Esophagus squamous epithelium (tissue), 5 donors: ENCODE data around the gene CCL2. TPM values are rescaled to one million over a fixed set of nuclear protein-coding genes. Genes with fewer than 3 reads are reported as not detected.

Experiments used
- DNase-seq: peaks from one replicate; lab custom pipeline; 2025; lab: John Stamatoyannopoulos, UW
- H3K27ac ChIP-seq, 4 donors: fragments of 200-600 bp; sonication (generic); one replicate each; pipeline ENCODE4 v1.5.1; 2016 to 2019; ENCODE audit warnings: mild to moderate bottlenecking in 1 of 4
- H3K27me3 ChIP-seq, 4 donors: fragments of 200-600 bp; sonication (generic); 1 replicate in 3 of 4; 2 replicates in 1 of 4; pipeline versions ENCODE4 v1.5.1 to v1.6.0; 2017 to 2021; ENCODE audit warnings: antibody characterized with exemption in 1 of 4
- H3K36me3 ChIP-seq, 3 donors: fragments of 200-600 bp; sonication (generic); one replicate each; pipeline ENCODE4 v1.5.1; 2016 to 2019
- H3K4me1 ChIP-seq, 3 donors: fragments of 200-600 bp; sonication (generic); one replicate each; pipeline ENCODE4 v1.5.1; 2017 to 2019
- H3K4me3 ChIP-seq, 4 donors: fragments of 200-600 bp; sonication (generic); 1 replicate in 3 of 4; 2 replicates in 1 of 4; pipeline ENCODE4 v1.5.1; 2016 to 2019; ENCODE audit warnings: mild to moderate bottlenecking in 2 of 4, moderate library complexity in 1 of 4
- H3K9me3 ChIP-seq, 3 donors: fragments of 200-600 bp; sonication (generic); one replicate each; pipeline ENCODE4 v1.5.1; 2016 to 2019
- CTCF ChIP-seq, 6 experiments: fragments of 450-650 bp in 4 of 6; fragments of 200-600 bp in 2 of 6; sonication (generic) in 2 of 6; IDR thresholded peaks; one replicate each; pipeline ENCODE4 v1.5.1; 2016 to 2019; ENCODE audit warnings: antibody characterized with exemption in 6 of 6, mild to moderate bottlenecking in 4 of 6, moderate library complexity in 4 of 6
- POLR2A ChIP-seq, 4 donors: fragments of 450-650 bp; IDR thresholded peaks; one replicate each; pipeline ENCODE4 v1.6.1; 2017; ENCODE audit warnings: antibody characterized with exemption in 4 of 4, mild to moderate bottlenecking in 4 of 4, moderate library complexity in 3 of 4
- WGBS, 2 donors: methylation state at CpG; one replicate each; pipeline ENCODE4 v1.1.5; 2018; 5-methylcytosine and 5-hydroxymethylcytosine counted together
- intact Hi-C: fragments of 100-400 bp; cut with DNase I; formaldehyde crosslinking; loops from one replicate; pipeline ENCODE4 v1.15.0; 2022
- total RNA-seq, 4 donors: library from RNA; depleted of rRNA; stranded (reverse); fragments of >200 nt; gene quantifications; one replicate each; pipeline ENCODE4 v1.1.0, GENCODE V29; 2016
- donor health status: DM: yes; HTN: yes; CAD: no.

Gene CCL2
- total RNA-seq, 4 donors from 2014 or later, result 4.0 to 7.9 (median 5.2) TPM

- H3K36me3 ChIP-seq, result no peaks in the 10 kb centered on the region
- H3K27ac ChIP-seq, result peak overlapping the region in 3 of 4 donors; percentile 68 to 71 (median 69)
- H3K9me3 ChIP-seq, result no peaks in the 10 kb centered on the region
- intact Hi-C loops, result no loop called here
- TF ChIP-seq CTCF (IDR thresholded peaks at IDR 0.05) (no peak), POLR2A (IDR thresholded peaks at IDR 0.05) (no peak)
- H3K27me3 ChIP-seq, result no peaks in the 10 kb centered on the region
- peaks cover 26 to 71% (median 49%) of the 10 kb centered on the region in 3 donors for H3K4me1 ChIP-seq
- no peak for DNase-seq
- WGBS, 2 donors, result 66 to 72% methylated on average over 6 of the region's 6 CpGs
- no peak overlapping the region for H3K4me3 ChIP-seq
Observed at GRCh38 chr17:34236281-34236892, 18.7 kb upstream of the CCL2 start.

- no peak overlapping the region for H3K27ac ChIP-seq
- WGBS, 2 donors, result 72% methylated on average over 2 to 3 of the region's 3 CpGs
- DNase-seq, result no peak
- no peak for TF ChIP-seq POLR2A (IDR thresholded peaks at IDR 0.05)
- no peaks in the 10 kb centered on the region for H3K9me3 ChIP-seq
- H3K4me3 ChIP-seq, result no peak overlapping the region
- intact Hi-C loops, result no loop called here
- H3K36me3 ChIP-seq, result no peaks in the 10 kb centered on the region
- H3K27me3 ChIP-seq, result no peaks in the 10 kb centered on the region
- peaks cover 26 to 82% (median 57%) of the 10 kb centered on the region in 3 donors for H3K4me1 ChIP-seq
Observed at GRCh38 chr17:34237458-34237857, 17.6 kb upstream of the CCL2 start.

- H3K9me3 ChIP-seq, result no peaks in the 10 kb centered on the region
- H3K27me3 ChIP-seq, result peaks cover 0 to 1% (median 0%) of the 10 kb centered on the region in 4 donors
- DNase-seq, result no peak
- intact Hi-C loops, result no loop called here
- H3K27ac ChIP-seq, result peak overlapping the region in 3 of 4 donors; percentile 0 to 61 (median 49)
- no peaks in the 10 kb centered on the region for H3K36me3 ChIP-seq
- TF ChIP-seq POLR2A (IDR thresholded peaks at IDR 0.05) (no peak), CTCF (IDR thresholded peaks at IDR 0.05) (no peak)
- no peak overlapping the region for H3K4me3 ChIP-seq
- peaks cover 7 to 84% (median 51%) of the 10 kb centered on the region in 3 donors for H3K4me1 ChIP-seq
- 6 to 16% methylated on average over 2 to 4 of the region's 4 CpGs for WGBS, 2 donors
Observed at GRCh38 chr17:34241062-34241461, 14.0 kb upstream of the CCL2 start.

GRCh38 chr17:34242587-34243363 lies 12.3 kb upstream of the CCL2 start:
- Histone ChIP-seq H3K27ac (peak overlapping the region in 3 of 4 donors; percentile 48 to 84 (median 54)), H3K27me3 (peaks cover 0 to 6% (median 0%) of the 10 kb centered on the region in 4 donors), H3K4me1 (peaks cover 7 to 79% (median 49%) of the 10 kb centered on the region in 3 donors), H3K4me3 (no peak overlapping the region), H3K9me3 (no peaks in the 10 kb centered on the region), H3K36me3 (no peaks in the 10 kb centered on the region)
- no peak for DNase-seq
- intact Hi-C loops, result no loop called here
- 57 to 68% methylated on average over 8 of the region's 8 CpGs for WGBS, 2 donors
- TF ChIP-seq CTCF (IDR thresholded peaks at IDR 0.05) (no peak), POLR2A (IDR thresholded peaks at IDR 0.05) (no peak)

- intact Hi-C loops, result no loop called here
- peaks cover 7 to 79% (median 52%) of the 10 kb centered on the region in 3 donors for H3K4me1 ChIP-seq
- H3K36me3 ChIP-seq, result no peaks in the 10 kb centered on the region
- no peak overlapping the region for H3K4me3 ChIP-seq
- peak overlapping the region in 2 of 4 donors; percentile 48 to 54 for H3K27ac ChIP-seq
- TF ChIP-seq CTCF (IDR thresholded peaks at IDR 0.05) (no peak), POLR2A (IDR thresholded peaks at IDR 0.05) (no peak)
- no peaks in the 10 kb centered on the region for H3K9me3 ChIP-seq
- 44 to 51% methylated on average over 7 of the region's 7 CpGs for WGBS, 2 donors
- no peak for DNase-seq
- H3K27me3 ChIP-seq, result peaks cover 0 to 6% (median 0%) of the 10 kb centered on the region in 4 donors
Observed at GRCh38 chr17:34243364-34244320, 11.4 kb upstream of the CCL2 start.
